NCI-H2107 treated with DMSO at 0.1 percent for 48 hours (cell line): ENCODE measurements around the gene PTGDS.
"Not testable (repeated sequence)": the region's sequence is repeated elsewhere in the genome, so short reads cannot be mapped to it uniquely, and the experiment has no call there.

ENCODE experiments used
- DNase-seq: peaks from one replicate; lab custom pipeline; 2025; ENCODE audit not compliant: unreplicated experiment; lab: John Stamatoyannopoulos, UW

The PTGDS gene

DNA sequence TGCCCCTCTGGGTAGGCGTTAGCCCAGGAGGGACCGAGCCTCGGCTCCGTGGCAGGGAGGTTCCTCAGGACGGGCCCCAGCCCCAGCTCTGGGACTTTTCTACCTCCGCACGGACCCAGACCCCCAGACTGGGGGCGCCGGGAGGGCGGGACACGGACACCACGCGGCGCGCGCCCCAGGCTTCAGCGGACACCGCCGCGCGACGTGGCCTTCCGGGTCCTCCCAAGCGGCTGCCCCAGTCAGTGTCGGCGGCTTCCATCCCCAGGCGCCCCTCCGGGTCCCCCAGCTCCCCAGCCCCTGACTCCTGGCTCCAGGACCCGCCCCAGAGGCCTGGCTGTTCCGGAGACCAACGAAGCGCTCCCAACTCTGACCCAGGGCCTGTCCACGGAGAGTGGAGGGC, 8.5 kb downstream of the PTGDS start:
- no peak for DNase-seq

DNA sequence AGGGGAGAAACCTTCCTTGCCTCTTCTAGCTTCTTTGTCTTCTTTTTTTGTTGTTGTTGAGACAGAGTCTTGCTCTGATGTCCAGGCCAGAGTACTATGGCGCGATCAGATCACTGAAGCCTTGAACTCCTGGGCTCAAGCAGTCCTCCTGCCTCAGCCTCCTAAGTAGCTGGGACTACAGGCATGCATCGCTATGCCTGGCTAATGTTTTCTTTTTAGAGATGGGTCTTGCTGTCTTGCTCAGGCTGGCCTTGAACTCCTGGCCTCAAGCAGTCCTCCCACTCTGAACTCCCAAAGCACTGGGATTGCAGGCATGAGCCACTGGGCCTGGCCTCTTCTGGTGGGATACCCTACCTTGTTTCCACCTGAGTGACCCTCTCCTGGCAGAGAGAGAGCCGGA, 11.6 kb downstream of the PTGDS start:
- DNase-seq: no peak

DNA sequence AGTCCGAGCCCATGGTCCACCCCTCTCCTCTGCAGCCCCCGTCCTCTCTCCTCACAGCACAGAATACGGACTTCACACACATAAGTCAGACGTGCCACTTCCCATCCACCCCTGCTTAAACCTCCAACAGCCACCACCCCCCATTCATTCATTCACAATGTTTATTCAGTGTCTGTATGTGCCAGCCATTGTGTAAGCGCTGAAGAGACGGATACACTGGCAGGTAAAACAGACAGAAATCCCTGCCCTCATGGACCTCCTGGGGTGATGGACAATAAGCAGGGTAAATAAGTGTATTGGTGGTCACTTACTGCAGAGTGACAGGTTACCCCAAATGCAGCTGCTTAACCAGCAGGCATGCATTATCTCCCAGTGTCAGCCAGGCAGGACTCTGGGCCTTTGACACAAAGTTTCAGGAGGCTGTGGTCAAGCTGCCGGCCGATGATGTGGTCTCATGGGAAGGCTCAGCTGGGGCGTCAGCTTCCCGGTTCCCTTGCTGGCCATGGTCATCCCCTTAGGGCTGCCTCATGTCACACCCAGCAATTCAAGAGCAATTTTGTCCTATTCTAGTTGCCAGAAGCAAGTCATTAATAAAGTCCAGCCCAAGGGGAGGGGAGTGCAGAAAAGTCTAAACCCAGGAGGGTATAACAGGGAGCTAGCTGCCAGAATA, 13.1 kb downstream of the PTGDS start:
- no peak for DNase-seq

GRCh38 chr9:136991993-136992818, 14.9 kb downstream of the PTGDS start, which contains the start of gene PAXX:
Gene PAXX, plus strand, starts transcription at chr9:136992422. Its CDS starts 22 bp downstream, at chr9:136992444.
- DNase-seq: peak; percentile 59

DNA sequence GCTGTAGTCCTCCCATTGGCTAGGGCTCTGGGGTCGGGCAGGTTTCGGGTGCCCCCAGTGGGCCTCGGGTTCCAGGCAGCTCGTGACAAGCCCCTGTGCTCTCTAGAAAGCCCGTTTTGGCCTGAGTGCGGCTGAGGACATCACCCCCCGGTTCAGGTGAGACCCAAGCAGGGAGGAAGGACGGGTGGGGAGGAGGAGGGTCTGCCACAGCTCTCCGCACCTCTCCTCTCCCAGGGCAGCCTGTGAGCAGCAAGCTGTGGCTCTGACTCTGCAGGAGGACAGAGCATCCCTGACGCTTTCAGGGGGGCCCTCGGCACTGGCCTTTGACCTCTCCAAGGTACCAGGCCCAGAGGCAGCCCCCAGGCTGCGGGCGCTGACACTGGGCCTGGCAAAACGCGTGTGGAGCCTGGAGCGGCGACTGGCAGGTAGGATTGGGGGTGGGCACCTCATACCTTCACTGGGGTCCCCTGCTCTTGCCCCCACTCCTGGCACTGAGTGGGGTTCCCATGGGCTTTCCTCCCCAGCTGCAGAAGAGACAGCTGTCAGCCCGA, 15.6 kb downstream of the PTGDS start:
- no peak for DNase-seq

DNA sequence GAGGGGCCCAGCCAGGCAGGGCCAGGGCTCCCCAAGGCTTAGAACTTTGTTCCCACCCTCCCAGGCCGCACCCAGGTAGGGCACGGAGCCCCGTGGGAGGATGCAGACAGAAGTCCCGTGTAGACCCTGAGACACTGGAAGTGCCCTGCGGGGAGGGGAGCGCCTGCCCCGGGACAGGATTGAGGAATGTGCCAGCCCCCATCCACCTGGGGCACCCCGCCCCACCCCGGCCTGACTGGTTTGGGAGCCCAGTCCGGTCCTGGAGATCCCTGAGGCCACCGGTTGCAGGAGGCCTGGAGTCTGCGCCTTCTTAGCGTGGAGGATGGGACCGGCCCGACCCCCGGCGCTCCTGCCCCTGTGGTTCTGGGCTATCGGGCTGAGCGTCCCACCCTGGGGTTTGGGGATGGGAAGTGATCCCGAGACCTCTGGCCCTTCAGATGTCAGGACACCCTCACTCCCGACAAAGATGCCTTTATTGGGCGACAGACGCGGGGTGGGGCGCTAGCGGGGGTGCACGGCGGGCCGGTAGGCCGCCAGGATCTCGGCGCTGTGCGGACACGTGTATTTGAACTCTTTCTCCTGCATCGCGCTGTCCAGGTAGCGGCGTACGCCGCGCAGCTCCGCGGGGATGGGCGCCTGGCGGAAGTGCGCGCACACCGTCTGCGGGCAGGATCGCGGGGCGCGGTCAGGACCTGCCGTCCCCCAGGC, 17.0 kb downstream of the PTGDS start:
- no peak for DNase-seq

- no peak for DNase-seq
These were observed 17.6 kb downstream of the PTGDS start for GRCh38 chr9:136994888-136995230.

DNA sequence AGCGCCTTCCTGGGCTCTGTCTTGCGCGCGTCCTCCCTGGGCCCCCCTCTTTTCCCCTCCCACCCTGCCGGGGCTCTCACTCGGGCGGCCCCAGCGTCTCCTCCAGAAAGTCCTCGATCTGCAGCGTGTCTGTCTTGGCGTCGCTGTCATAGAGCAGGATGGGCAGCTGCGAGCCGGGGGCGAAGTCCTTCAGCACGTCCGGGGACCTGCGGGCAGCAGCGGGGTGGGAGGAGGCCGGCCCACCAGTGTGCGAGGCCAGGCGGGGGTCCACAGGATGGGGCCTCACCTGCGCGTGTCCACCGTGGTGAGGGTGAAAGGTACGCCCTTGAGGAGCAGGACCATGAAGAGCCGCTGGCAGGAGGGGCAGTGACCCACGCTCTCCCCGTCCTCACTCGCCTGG, 18.1 kb downstream of the PTGDS start:
- no peak for DNase-seq

- no peak for DNase-seq
These were observed 18.5 kb downstream of the PTGDS start for GRCh38 chr9:136995772-136996311.

DNA sequence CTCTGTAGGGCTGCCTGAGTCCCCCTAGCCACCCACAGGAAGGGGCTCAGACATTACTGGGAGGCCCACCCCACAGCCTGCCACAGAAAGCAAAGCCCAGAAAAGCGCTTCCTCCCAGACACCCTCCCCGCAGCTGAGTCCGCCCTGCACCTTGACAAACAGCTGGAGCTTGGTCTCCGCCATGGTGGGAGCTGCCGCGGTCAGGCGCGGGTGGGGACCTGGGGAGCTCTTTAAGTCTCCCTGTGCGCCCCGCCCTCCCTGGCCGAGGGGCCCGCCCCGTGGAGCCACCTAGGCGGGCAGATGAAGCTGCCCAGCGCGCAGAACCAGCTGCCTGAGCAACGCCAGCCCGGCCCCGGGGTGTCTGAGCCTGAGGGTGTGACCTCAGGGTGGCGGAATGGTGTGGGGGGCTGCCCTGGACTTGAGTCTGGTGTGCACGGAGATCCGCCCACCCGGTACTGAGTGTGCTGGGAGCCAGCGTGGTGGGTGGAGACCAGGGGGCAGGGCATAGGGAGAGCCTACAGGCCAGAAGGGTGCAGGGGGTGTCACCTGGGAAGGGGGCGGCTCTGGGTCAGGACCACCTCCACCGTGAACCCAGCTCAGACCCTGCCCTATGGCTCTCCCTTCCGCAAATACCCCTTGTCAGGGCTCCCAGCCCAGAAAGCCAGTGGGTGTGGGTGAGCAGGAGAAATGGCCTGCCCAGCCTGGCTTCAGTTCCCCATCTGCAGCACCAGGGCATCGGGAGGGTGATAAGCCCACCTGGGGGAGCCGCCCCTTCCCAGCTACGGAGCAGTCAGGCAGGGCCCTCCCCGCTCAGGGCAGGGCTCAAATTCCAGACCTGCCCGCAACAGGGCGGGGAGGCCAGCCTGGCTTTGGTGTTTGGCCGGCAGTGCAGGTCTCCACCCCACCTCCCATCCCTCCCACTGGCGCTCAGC, 19.3 kb downstream of the PTGDS start, which contains the start of gene CLIC3:
Gene CLIC3, minus strand, starts transcription at position 208 of the 932 bp plus-strand sequence. Its CDS starts 25 bp downstream, at position 183.
- no peak for DNase-seq

GRCh38 chr9:136997371-136997770, 20.1 kb downstream of the PTGDS start:
- no peak for DNase-seq

DNA sequence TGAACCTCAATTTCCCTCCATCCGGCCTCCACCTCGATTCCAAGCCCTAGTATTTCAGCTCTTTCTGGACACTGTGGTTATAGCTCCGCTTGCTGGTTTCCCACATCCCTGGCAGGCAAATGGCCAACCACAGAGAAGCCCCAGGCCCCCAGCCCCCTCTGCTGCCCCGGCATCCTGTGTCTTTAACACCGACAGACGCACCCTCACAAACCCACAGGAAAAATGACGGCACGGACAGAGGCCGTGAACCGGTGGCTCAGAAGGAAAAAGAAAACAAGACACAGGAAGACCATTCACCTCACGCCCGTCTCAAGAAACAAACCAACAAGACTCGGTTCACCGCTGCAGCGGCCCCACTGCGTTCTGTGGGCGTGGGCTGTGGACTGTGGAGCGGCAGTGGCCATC, 20.5 kb downstream of the PTGDS start:
- no peak for DNase-seq

- no peak for DNase-seq
These were observed 23.1 kb downstream of the PTGDS start for GRCh38 chr9:137000177-137000930.

- DNase-seq: no peak
These were observed 24.7 kb downstream of the PTGDS start for GRCh38 chr9:137001857-137002645.

- no peak for DNase-seq
These were observed 25.3 kb downstream of the PTGDS start for GRCh38 chr9:137002646-137003041.

- DNase-seq: not testable (repeated sequence)
These were observed 27.0 kb downstream of the PTGDS start for GRCh38 chr9:137004285-137004684.

DNA sequence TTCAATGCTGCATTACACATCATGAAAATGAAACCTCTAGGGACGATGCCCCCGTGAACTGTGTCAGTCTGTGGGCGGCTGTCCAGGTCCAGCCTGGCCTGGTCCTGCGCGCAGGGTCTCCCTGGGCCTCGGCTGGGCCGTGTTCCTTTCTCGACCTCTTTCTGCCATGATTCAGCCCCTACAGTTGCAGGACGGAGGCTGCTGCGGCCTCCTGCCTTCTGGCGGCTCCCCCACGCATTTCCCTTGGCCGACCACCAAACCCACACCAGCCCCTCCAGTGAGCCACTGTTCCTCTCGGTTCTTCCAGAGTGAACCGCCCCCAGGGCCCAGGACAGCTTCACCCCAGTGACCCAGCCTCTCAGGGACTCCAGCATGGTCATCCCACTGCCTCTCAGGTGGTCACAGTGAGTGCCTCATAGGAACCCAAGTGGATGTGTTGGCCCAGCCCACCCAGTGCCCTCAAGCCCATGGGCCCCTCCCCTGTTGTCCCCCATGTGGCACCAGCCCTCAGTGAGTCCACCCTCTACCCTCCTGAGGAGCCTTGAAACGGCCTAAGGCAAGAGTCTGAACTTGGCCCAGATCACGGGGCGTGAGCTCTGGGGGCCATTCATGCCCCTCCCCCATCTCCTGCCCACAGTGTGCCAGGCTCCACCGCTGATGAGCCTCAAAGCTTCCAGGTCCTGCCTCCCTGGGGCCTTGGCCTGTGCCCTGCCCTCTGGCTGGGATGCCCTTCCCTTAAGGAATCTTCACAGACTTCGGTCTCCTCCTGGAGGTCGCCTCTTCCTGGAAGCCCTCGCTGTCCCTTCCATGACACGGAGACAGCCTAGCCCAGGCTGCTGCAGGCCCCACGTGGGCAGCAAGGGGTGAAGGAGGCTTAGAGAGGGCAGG, 29.1 kb downstream of the PTGDS start:
- DNase-seq: no peak
